Amygdala (tissue), 56 donors: ENCODE results near the gene PLEKHG2.
"Not testable (repeated sequence)": the region's sequence is repeated elsewhere in the genome, so short reads cannot be mapped to it uniquely, and the experiment has no call there.

Source experiments
- DNase-seq, 56 donors: peaks; one replicate each; lab custom pipeline; 2025; lab: John Stamatoyannopoulos, UW

The PLEKHG2 gene

GRCh38 chr19:39436350-39436716 lies 23.9 kb downstream of the PLEKHG2 start:
- no peak for DNase-seq

DNA sequence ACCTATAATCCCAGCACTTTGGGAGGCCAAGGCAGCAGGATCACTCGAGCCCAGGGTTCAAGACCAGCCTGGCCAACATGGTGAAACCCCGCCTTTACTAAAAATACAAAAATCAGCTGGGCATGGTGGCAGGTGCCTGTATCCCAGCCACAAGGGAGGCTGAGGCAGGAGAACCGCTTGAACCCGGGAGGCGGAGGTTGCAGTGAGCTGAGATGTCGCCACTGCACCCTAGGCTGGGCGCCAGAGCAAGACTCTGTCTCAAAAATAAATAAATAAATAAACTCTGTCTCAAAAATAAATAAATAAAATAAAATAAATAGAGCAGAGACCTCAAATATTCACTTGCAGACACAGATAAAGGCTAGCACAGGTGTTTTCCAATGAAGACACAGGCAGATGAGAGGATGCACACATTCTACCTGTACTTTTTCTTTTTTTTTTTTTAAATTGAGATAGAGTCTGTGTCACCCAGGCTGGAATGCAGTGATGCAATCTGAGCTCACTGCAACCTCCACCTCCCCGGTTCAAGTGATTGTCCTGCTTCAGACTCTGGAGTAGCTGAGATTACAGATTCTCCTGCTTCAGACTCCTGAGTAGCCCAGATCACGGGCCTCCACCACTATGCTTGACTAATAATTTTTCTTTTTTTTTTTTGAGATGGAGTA lies 25.9 kb downstream of the PLEKHG2 start:
- DNase-seq, result no peak

GRCh38 chr19:39444598-39445195 lies 32.2 kb downstream of the PLEKHG2 start:
- DNase-seq, result peak in 1 of 56 donors; percentile 31

DNA sequence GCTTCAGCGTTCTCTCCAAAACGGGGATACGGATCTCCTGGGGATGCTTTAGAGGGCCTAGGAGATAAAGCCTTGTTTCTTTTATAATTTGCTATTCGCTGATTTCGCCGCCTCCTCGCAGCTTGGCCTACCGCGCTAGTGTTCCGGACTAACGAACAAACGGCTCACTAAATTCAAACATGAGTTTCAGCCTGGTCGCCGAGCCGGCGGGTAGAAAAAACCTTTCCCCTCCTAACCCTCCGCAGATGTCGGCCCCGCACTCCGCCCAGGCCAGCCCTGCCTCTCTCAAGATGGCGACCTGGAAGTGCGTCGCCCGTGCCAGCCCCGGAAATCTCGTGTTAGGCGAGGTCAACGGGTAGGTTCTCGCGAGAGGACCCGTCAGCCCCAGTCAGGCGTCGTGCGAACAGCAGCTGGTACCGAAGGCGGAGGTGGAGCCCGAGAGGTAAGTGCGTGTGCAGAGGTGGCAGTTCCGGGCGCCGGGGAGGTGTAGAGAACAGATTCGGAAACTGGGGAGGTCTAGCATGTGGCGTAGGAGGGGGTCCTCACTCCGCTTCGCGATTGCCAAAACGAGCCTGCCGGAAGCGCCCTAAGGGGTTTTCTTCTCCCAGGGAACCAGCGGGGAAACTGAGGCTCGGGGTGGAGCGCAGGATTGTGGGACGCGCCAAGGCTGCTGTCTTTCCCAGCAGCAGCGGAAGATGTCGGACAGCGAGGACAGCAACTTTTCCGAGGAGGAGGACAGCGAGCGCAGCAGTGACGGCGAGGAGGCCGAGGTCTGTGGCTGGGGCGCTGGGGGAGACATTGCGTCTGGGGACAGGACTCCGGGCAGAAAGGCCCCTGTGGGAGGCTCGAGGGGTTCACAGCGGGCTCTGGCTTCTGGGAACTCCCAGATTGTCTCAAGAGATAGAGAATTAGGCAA lies 33.0 kb downstream of the PLEKHG2 start, which contains the start of gene SUPT5H:
SUPT5H (plus strand) TSS at position 387 of the 916 bp plus-strand sequence; CDS start at position 696, 309 bp downstream.
- DNase-seq, result peak; percentile 47 to 94 (median 88)

DNA sequence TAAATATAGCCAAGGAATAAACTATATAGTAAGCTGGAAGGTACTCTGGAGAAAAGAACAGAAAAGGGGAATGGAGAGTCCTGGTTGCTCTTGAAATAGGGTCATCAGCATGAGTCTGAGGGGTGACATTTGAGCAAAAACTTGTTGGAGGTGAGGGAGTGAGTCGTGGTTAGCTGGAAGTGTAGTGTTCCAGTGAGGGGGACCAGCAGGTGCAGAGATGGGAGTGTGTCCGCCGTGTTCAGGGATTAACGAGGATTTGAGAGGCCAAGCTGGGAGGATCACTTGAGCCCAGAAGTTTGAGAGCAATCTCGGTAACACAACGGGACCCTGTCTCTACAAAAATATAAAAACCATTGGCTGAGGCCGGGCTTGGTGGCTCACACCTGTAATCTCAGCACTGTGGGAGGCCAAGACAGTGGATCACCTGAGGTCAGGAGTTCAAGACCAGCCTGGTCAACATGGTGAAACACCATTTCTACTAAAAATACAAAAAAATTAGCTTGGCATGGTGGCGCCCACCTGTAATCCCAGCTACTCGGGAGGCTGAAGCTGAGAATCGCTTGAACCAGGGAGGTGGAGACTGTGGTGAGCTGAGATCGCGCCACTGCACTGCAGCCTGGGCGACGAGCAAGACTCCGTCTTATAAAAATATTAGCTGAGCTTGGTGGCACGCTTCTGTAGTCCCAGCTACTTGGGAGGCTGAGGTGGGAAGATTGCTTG lies 34.1 kb downstream of the PLEKHG2 start:
- DNase-seq, result no peak

DNA sequence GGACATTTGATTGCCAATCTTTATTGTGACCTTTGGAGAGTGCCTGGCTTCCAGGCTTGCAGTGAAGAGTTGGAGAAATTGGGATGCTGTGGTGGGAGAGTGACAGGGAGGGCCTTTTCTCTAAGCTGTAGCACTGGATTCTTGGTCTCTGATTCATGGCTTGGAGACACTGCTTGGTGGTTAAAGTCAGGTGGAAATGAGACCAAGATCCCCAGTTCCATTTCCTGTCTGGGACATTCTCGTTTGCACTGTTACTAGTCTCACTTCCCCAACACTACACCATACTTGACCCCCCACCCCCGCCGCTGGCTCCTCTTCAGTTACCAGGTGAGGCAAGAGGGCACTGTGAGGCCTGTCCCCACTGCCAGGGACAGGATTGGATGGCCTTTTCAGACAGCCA lies 35.8 kb downstream of the PLEKHG2 start:
- DNase-seq, result no peak

GRCh38 chr19:39449116-39449797 lies 36.8 kb downstream of the PLEKHG2 start:
- DNase-seq, result no peak

GRCh38 chr19:39451257-39451656 lies 38.8 kb downstream of the PLEKHG2 start:
- not testable (repeated sequence) for DNase-seq

- DNase-seq, result no peak
Observed at GRCh38 chr19:39463403-39463802, 50.9 kb downstream of the PLEKHG2 start.

GRCh38 chr19:39465956-39466747 lies 53.7 kb downstream of the PLEKHG2 start:
- DNase-seq, result no peak

GRCh38 chr19:39467941-39468340 lies 55.5 kb downstream of the PLEKHG2 start:
- DNase-seq, result no peak

DNA sequence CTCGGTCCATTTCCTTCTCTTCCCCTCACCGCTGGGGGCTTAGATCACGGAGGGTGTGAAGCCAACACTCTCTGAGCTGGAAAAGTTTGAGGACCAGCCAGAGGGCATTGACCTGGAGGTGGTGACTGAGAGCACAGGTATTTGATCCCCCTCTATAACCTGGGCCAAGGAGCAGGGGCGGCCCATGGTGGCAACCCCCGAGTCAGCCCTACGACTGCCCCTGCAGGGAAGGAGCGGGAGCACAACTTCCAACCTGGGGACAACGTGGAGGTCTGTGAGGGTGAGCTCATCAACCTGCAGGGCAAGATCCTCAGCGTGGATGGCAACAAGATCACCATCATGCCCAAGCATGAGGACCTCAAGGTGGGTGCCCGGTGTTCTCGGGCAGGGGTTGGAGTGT lies 56.6 kb downstream of the PLEKHG2 start:
- no peak for DNase-seq

DNA sequence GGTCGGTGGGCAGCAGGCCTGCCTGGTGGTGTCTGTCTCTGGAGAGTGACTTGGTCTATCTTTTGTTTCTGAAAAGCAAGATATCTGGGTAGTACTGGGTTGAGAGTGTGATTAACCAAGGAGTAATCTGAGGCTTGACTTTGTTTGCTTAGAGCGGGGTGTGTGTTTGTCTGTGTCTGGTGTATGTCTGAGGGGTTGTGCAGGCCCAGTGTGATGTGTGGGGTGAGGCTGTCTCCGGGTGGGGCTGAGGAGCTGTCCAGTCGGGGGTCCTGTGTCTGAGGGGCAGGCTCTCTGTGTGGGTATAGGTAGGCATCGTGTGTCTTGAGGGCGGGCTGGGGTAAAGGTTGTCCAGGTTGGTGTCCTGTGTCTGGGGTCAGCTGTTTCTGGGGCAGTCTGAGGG lies 57.1 kb downstream of the PLEKHG2 start:
- no peak for DNase-seq

DNA sequence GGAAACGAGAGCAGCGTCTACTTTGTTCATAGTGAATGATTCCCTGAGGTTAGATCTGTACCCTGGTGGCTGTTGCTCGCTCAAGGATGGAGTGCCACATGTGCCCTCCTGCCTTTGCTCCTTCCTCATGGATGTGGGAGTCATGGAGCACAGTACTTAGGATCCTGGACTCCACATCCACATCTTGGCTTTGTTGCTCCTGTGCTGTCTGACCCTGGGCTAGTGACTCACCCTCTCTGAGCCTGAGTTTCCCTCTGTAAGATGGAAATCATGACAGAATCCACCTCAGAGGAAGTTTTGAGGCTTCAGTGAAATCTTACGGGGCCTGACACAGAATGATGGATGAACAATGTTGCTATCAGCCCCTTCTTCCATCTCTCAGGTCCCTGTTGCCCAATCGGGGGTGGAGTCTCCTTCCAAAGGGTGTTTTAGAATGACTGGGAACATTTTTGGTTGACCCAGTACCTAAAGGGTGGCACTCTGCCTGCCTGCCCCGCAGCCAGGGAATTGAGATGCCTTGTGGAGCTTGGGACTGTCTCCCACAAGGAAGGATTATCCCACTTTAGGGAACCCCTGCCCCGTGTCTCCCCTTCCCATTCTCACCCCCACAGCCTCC lies 58.4 kb downstream of the PLEKHG2 start:
- DNase-seq, result no peak

GRCh38 chr19:39471756-39472536 lies 59.5 kb downstream of the PLEKHG2 start:
- no peak for DNase-seq

- DNase-seq, result no peak
Observed at GRCh38 chr19:39472746-39473442, 60.4 kb downstream of the PLEKHG2 start.

DNA sequence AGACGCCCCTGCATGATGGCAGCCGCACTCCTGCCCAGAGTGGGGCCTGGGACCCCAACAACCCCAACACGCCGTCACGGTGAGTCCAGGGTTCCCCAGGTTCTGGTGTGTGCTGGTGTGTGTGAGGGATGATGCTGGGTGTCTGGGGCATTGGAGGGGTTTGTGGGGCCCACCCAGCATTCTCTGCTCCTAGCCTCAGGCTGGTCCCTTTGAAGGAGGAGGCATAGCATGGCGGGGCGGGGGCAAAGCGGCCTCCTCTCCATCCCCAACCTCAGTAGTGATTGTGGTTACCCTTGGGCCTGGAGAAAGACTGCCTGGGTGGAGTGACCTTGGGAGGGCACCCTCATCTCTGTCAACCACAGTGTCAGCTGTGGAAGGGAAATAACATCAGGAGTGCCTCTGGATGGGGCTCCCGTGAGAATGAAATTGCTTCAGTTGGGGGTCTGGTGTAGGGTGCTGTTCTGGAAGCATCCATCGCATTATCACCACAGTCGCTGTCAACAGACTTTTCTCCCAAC lies 61.0 kb downstream of the PLEKHG2 start:
- no peak for DNase-seq
